Vagina (tissue), 2 donors: ENCODE measurements around the gene ASPHD2. TPM values are rescaled to one million over a fixed set of nuclear protein-coding genes. Genes with fewer than 3 reads are reported as not detected.

Experiments used
- DNase-seq, 2 donors: peaks; one replicate each; pipeline ENCODE4 v3.0.0-alpha.2; 2017; ENCODE audit errors: extremely low spot score in 2 of 2
- H3K27ac ChIP-seq: fragments of 200-600 bp; sonication (generic); one replicate; pipeline ENCODE4 v1.5.1; 2019
- H3K27me3 ChIP-seq: fragments of 200-600 bp; sonication (generic); one replicate; pipeline ENCODE4 v1.5.1; 2019
- H3K36me3 ChIP-seq, 2 donors: fragments of 200-600 bp; sonication (generic); one replicate each; pipeline ENCODE4 v1.5.1; 2017 to 2019
- H3K4me1 ChIP-seq: fragments of 200-600 bp; sonication (generic); one replicate; pipeline ENCODE4 v1.5.1; 2019
- H3K4me3 ChIP-seq, 2 donors: fragments of 200-600 bp; sonication (generic); 1 replicate in 1 of 2; 2 replicates in 1 of 2; pipeline ENCODE4 v1.5.1; 2016 to 2019
- H3K9me3 ChIP-seq: fragments of 200-600 bp; sonication (generic); one replicate; pipeline ENCODE4 v1.5.1; 2019
- POLR2A ChIP-seq, 2 donors: fragments of 450-650 bp; IDR thresholded peaks; one replicate each; pipeline ENCODE4 v1.6.1; 2017; ENCODE audit warnings: antibody characterized with exemption in 2 of 2, mild to moderate bottlenecking in 2 of 2, moderate library complexity in 2 of 2
- POLR2AphosphoS5 ChIP-seq, 2 donors: sonication (generic); formaldehyde crosslinking; IDR thresholded peaks; one replicate each; pipeline ENCODE4 v1.9.0; 2017; ENCODE audit warnings: antibody characterized with exemption in 2 of 2, mild to moderate bottlenecking in 2 of 2, low read depth in 1 of 2; ENCODE audit not compliant: insufficient read depth in 1 of 2
- intact Hi-C: fragments of 100-400 bp; cut with DNase I; formaldehyde crosslinking; loops from one replicate; pipeline ENCODE4 v1.15.1; 2023
- total RNA-seq: library from RNA; depleted of rRNA; stranded (reverse); fragments of >200 nt; gene quantifications from one replicate; pipeline ENCODE4 v1.2.3, GENCODE V29; 2016
- TF ChIP-seq, protein P1 (sequence below), 3 experiments: fragments of 450-650 bp in 2 of 3; fragments of 200-600 bp in 1 of 3; sonication (generic) in 1 of 3; IDR thresholded peaks; one replicate each; pipeline ENCODE4 v1.5.1; 2017 to 2019; ENCODE audit warnings: antibody characterized with exemption in 3 of 3, mild to moderate bottlenecking in 2 of 3, moderate library complexity in 2 of 3

ASPHD2 gene
- total RNA-seq, 1 donor from 2014 or later: 2.2 TPM

DNA sequence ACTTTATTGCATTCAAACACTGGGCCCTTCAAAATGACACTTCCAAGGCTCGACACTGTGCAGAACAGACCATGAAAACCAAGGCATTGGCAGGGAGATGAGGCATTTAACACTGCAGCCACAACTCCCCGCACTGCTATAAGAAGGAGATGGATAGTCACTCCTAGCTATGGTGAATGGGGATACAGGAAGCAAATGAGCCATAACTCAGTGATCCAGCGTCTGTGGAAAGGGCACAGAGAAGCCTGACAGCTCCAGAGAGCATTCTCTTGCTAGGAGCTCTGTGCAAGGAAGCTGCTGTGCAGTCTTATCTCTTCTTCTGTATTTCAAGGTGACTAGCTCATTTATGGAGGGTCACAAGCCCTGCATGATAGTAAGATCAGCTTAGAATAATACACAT, 33.6 kb downstream of the ASPHD2 start:
- no peak for DNase-seq
- H3K27me3 ChIP-seq: no peaks in the 10 kb centered on the region
- no peak overlapping the region for H3K27ac ChIP-seq
- no peak overlapping the region for H3K4me3 ChIP-seq
- H3K9me3 ChIP-seq: no peaks in the 10 kb centered on the region
- peaks cover 0 to 55% of the 10 kb centered on the region in 2 donors for H3K36me3 ChIP-seq
- intact Hi-C loops: no loop called here
- TF ChIP-seq POLR2A (IDR thresholded peaks at IDR 0.05) (no peak), POLR2AphosphoS5 (IDR thresholded peaks at IDR 0.05; ENCODE audit: insufficient read depth in 1 of 2, low read depth in 1 of 2) (no peak)
- TF ChIP-seq, protein P1, sequence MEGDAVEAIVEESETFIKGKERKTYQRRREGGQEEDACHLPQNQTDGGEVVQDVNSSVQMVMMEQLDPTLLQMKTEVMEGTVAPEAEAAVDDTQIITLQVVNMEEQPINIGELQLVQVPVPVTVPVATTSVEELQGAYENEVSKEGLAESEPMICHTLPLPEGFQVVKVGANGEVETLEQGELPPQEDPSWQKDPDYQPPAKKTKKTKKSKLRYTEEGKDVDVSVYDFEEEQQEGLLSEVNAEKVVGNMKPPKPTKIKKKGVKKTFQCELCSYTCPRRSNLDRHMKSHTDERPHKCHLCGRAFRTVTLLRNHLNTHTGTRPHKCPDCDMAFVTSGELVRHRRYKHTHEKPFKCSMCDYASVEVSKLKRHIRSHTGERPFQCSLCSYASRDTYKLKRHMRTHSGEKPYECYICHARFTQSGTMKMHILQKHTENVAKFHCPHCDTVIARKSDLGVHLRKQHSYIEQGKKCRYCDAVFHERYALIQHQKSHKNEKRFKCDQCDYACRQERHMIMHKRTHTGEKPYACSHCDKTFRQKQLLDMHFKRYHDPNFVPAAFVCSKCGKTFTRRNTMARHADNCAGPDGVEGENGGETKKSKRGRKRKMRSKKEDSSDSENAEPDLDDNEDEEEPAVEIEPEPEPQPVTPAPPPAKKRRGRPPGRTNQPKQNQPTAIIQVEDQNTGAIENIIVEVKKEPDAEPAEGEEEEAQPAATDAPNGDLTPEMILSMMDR (IDR thresholded peaks at IDR 0.05): no peak
- H3K4me1 ChIP-seq: no peaks in the 10 kb centered on the region

DNA sequence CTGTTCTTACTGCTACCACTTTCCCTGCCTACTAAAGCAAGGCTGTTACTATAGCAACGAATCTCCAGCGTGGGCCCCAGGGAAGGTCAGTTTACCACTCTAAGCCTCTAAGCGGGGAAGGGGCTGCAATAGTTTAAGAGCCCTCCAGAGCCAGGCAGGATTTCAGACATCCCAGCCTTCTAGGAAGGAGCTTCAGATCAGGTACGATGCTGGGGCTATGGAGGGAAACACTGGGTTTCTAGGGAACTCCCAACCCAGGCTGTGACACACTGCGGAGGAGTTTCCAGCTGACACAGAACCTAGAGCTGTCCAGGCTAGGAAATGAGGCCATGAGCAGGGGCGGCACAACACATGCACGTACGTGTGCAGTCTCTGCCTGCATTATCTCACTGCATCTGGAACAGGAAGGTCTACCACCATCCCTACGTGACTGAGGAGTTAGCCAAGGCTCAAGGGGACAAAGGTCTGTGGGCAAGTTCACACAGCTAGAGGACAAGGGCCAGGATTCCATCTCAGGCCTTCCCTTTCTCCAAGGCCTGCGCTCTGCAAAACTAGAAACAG, 34.1 kb downstream of the ASPHD2 start:
- Histone ChIP-seq H3K9me3 (no peaks in the 10 kb centered on the region), H3K4me1 (no peaks in the 10 kb centered on the region), H3K36me3 (peaks cover 0 to 55% of the 10 kb centered on the region in 2 donors), H3K27me3 (no peaks in the 10 kb centered on the region), H3K27ac (no peak overlapping the region), H3K4me3 (no peak overlapping the region)
- intact Hi-C loops: no loop called here
- no peak for DNase-seq
- TF ChIP-seq POLR2AphosphoS5 (IDR thresholded peaks at IDR 0.05; ENCODE audit: insufficient read depth in 1 of 2, low read depth in 1 of 2) (no peak), POLR2A (IDR thresholded peaks at IDR 0.05) (no peak)
- TF ChIP-seq, protein P1 (IDR thresholded peaks at IDR 0.05): no peak

DNA sequence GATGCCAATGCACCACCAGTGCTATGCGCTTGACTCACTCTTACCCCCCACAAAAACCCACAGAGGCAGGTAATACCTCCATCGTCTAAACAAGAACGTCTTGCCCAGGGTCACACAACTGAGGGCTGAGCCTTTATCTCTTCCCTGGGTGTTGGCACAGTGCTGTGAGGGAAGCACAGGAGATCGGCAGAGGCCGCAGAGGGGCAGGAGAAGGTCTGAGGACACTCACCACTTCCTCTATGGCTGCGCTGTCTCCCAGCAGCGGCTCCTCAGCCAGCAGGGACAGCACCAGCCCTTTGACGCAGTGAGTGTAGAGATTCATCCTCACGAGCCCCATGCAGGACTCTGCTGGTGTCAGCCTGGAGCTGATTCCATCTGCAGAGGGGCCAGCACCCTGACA, 34.6 kb downstream of the ASPHD2 start:
- TF ChIP-seq, protein P1 (IDR thresholded peaks at IDR 0.05): no peak
- TF ChIP-seq POLR2A (IDR thresholded peaks at IDR 0.05) (no peak), POLR2AphosphoS5 (IDR thresholded peaks at IDR 0.05; ENCODE audit: insufficient read depth in 1 of 2, low read depth in 1 of 2) (no peak)
- Histone ChIP-seq H3K27ac (no peak overlapping the region), H3K36me3 (peaks cover 0 to 58% of the 10 kb centered on the region in 2 donors), H3K9me3 (no peaks in the 10 kb centered on the region), H3K27me3 (no peaks in the 10 kb centered on the region), H3K4me1 (no peaks in the 10 kb centered on the region), H3K4me3 (no peak overlapping the region)
- intact Hi-C loops: no loop called here
- DNase-seq: no peak

DNA sequence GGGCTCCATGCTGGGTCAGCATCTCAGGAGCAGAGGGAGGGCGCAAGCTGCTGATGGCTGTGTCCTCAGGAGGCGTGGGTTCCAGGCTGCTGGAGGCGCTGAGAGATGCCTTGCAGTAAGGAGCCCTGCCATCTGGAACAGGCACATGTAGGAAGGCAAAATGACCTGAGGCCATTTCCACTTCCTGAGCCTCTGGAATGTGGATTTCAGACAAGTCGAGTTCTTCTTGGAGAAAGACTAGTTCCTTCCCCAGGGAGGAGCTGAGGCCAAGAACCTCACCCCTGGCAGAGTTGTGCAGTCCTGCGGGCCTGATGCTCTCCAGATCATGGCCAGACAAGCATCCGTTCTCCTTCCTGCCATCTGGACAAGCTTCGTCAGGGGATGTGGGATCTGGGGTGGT, 35.3 kb downstream of the ASPHD2 start:
- H3K9me3 ChIP-seq: no peaks in the 10 kb centered on the region

DNA sequence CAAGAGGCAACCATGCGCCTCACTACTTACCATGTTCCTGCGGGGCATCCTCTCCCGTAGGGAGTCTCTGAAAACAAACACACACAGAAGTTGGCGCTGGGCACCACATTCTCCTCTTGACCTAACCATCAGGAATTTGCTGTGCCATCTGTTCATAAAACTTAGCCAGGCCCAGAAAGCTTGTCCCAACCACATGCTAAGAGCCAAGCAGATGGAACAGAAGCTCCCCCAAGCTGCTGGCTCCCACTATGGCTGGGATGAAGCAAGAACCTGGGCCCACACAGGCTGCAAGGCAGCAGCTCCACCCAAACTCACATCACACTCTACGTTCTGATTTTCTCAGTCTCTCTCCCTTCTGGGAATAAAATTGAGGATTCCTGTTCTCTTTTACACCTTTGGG, 37.1 kb downstream of the ASPHD2 start:
- no peak for DNase-seq
- peaks cover 0 to 80% of the 10 kb centered on the region in 2 donors for H3K36me3 ChIP-seq

More for the DNA sequence above, 35.3 kb downstream of the ASPHD2 start:
- Histone ChIP-seq H3K27ac (no peak overlapping the region), H3K4me1 (no peaks in the 10 kb centered on the region), H3K4me3 (no peak overlapping the region), H3K27me3 (no peaks in the 10 kb centered on the region), H3K36me3 (peaks cover 0 to 61% of the 10 kb centered on the region in 2 donors)
- TF ChIP-seq POLR2AphosphoS5 (IDR thresholded peaks at IDR 0.05; ENCODE audit: insufficient read depth in 1 of 2, low read depth in 1 of 2) (no peak), POLR2A (IDR thresholded peaks at IDR 0.05) (no peak)
- TF ChIP-seq, protein P1 (IDR thresholded peaks at IDR 0.05): no peak
- intact Hi-C loops: no loop called here
- DNase-seq: no peak

More for the DNA sequence above, 37.1 kb downstream of the ASPHD2 start:
- no peak overlapping the region for H3K4me3 ChIP-seq
- H3K27me3 ChIP-seq: no peaks in the 10 kb centered on the region
- no peak for TF ChIP-seq POLR2AphosphoS5 (IDR thresholded peaks at IDR 0.05; ENCODE audit: insufficient read depth in 1 of 2, low read depth in 1 of 2)
- TF ChIP-seq, protein P1 (IDR thresholded peaks at IDR 0.05): no peak
- TF ChIP-seq POLR2A (IDR thresholded peaks at IDR 0.05): no peak
- H3K4me1 ChIP-seq: no peaks in the 10 kb centered on the region
- intact Hi-C loops: no loop called here
- H3K9me3 ChIP-seq: no peaks in the 10 kb centered on the region
- H3K27ac ChIP-seq: no peak overlapping the region
